GM19438 (cell line): ENCODE measurements around the gene MORC4.

Source experiments
- ATAC-seq: cut with Tn5 transposase; IDR thresholded peaks from one replicate; pipeline ENCODE4 v1.9.1; 2021; ENCODE audit warnings: low read depth; ENCODE audit not compliant: unreplicated experiment

The MORC4 gene

GRCh38 chrX:106917830-106918500, 82.0 kb downstream of the MORC4 start:
- ATAC-seq = no peak

DNA sequence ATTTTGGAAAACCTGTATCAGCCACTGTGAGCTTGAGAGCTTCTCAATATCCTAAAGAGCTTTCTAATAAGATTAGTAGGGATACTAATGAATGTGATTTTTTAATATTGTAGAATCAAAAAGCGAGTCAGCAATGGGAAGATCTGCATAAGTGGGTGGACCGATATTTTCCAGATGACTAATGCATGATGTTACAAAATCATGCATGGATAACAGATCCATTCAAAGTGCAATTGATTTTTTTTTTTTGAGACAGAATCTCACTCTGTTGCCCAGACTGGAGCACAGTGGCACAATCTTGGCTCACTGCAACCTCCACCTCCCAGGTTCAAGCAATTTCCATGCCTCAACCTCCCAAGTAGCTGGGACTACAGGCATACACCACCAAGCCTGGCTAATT, 87.1 kb downstream of the MORC4 start:
- no peak for ATAC-seq

DNA sequence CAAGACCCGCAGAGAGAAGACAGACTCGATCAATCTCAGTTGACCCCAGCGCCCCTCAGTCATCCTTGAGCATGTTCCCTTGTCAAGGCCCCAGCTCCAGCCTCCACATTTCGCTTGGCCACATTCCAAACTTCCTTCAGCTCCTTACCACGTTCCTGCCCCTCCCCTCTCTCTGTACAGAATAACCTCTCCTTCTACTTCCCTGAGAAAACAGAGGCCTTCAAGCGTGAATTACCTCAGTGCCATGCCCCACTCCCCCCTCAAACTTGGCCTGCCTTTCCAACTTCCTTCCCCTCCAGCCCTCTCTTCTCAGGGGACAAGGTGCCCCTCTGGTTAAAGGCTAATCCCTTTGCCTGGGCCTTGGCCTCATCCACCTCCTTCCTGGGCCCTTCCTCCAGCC, 93.7 kb downstream of the MORC4 start:
- no peak for ATAC-seq

GRCh38 chrX:106905064-106905708, 94.8 kb downstream of the MORC4 start:
- ATAC-seq = no peak

- no peak for ATAC-seq
Observed at GRCh38 chrX:106903856-106904528, 96.0 kb downstream of the MORC4 start.

DNA sequence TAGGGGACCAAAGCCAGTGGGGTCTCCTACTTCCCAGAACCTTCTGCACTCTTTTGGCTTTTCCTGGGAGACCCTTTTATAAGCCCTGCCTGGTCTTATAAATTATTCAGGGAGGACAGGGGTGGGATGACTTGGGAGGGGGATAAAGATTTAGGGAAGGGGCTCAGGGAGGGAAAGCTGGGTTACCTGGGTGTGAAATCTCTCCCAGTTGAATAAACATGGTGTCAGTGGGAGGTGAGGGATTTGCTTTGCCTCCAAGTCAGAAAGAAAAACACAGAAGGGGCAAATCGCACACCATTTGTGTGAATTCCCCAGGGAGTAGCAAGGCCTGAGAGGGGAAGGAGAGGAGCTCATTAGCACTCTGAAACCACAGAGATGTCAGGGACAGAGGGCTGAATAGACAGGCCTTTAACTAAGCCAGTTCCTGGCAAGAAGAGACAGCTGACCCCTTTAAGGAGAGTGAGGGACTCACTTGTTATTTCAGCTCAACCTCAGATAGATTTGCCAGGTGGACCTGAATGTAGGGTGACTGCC, 96.7 kb downstream of the MORC4 start, which contains the start of gene RIPPLY1:
TSS of gene RIPPLY1 (minus strand) at position 51 of the 534 bp plus-strand sequence. CDS start 54 bp downstream, outside the sequence.
- no peak for ATAC-seq

DNA sequence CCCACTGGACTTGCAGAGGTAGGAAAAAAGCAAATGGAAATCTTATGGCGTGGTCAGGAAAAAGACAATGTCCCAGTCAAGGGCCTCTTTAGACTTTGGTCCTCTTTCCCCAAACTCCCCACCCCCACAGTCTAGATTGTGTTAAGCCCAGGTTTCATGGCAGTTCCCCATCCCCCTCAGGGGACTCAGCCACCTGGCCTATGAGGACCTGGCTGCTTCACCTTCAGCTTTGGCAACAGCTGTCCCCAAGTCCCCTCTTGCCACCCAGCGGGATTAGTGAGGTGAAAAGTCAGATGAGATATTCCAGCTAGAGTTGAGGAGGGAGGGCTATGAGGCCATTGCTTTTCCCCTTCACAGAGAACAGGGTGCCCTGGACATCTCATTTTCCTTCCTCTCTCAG, 97.3 kb downstream of the MORC4 start:
- no peak for ATAC-seq

GRCh38 chrX:106901781-106902219, 98.2 kb downstream of the MORC4 start:
- no peak for ATAC-seq

DNA sequence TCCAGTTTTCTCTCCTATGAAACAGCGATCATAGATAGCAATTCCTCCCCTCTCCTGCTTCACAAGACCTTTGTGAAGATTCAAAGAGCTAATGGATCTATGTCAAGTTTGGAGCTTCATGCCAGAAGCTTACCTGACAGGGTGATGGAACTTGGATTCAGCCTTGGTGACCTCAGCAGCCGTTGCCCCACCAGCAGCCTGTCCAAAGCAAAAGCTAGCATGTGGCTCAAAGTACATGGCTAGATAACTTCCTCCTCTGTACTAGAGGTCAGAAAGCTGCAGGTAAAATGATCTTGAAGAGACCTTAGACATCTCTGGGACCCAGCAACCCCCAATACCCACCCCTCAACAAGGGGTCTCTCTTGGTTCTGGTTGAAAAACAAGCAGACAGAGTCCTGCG, 98.7 kb downstream of the MORC4 start:
- no peak for ATAC-seq

- ATAC-seq = no peak
Observed at GRCh38 chrX:106899841-106900240, 100.2 kb downstream of the MORC4 start.

DNA sequence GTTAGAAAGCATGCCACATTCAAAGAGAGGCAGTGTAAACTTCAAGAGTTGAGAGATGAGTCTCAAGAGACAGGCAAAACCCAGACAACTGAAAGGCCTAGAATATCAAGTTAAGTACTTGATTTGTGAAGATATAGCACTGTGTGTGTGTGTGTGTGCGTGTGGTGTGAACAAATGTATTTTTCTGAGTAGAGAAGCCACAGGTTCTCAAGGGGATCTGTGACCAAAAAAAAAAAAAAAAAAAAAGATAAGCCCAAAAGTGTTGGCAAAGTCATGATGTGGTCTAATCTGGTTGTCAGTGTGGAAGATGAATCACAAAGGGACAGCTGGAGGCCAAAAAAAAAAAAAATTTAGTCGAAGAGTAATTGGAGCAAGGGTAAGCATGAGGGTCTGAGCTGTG, 100.7 kb downstream of the MORC4 start:
- ATAC-seq = no peak

DNA sequence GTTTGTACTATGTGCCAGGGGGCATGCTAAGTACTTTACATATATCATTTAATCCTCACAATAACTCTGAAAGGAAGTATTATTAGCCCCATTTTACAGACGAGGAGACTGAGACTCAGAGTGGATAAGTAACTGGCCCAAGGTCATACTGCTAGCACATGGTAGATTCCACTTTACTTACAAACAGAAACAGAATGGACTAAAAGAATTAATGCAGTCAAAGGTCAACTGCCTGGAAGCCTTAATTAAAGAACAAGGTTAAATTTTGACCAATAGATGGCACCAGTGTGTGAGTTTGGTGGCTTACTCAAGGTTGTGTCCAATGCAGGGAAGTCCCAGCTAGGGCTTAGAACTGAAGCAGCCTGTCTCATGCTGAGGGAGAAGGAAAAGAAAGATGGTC, 101.5 kb downstream of the MORC4 start:
- ATAC-seq = peak; percentile 67

DNA sequence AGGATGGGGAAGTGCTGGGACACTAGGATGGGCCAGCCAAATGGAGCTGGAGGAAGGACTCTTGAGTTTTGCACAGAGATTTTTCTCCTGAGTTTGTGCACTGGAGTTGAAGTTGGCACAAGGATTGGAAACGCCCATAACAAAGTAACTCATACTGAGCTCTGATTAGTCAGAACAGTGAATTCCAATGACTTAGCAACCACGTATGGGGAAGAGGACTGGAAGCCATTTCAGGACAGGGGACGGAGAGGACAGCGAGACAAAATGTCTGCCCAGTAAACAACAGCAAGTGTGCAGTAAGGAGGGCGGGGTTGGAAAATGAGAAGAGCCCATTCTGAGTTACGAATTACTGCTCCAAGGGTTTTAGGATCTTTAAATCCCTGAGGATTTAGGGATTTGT, 102.8 kb downstream of the MORC4 start:
- no peak for ATAC-seq

DNA sequence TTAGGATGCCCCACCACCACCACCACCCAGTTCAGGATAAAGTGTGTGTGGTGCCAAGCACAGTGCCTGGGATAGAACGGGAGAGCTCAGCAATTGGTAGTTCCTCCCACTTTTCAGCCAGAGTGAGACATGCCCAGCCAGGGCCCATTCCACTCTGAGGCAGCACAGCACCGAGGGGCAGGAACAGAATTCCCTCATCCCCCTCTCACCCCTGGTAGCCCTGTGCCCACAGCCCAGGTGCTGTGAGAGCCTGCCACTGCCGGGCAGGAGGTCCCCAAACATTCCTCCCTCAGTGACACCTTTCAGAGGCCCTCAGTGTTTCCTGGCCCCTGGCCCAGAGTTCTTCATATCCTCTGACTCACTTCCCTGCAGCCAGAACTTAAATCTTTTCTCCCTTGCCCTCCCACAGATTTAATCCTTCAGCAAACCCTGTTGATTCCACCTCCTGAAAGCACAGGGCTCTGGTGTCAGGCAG, 105.0 kb downstream of the MORC4 start:
- no peak for ATAC-seq

GRCh38 chrX:106894392-106894909, 105.6 kb downstream of the MORC4 start:
- peak; percentile 77 for ATAC-seq

DNA sequence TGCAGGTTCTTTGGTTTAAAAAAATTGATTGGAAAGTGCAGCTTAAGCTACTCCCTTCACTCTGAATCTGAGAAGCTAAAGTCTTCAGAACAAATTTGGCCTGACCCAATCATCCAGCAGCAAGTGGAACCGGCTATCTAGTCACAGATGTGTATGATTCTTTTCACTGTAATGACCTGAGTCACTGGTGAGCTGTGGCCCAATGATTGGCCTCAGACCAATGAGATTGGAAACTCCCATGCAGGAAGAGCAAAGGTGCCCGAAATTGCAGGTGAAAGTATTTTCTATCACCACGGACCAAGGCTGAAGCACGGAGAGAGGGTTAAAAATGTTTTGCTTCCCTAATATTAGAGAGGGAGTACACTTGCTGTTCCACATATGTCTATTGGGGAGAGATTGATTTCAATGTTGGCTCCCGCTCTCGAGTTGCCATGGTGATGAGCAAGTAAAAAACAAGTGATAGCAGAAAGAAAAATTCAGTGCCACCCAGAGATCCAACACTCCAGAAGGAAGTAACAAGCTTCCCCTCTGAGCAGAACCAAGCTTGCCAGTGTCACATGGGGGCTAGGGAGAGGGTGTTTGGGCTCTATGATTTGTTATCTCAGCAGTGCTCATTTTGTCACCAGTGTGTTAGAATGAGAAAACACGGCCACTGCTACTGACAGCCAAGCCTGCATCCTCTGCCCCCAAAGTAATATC, 108.1 kb downstream of the MORC4 start:
- no peak for ATAC-seq
